Activated naive CD8-positive, alpha-beta T cell treated with anti-CD3 and anti-CD28 coated beads, Interleukin-2, amount 10 ng/mL, durations not matched to agents 7 days and 5 days (primary cell): ENCODE results near the gene PLCH1. TPM values are rescaled to one million over a fixed set of nuclear protein-coding genes. Genes with fewer than 3 reads are reported as not detected.

ENCODE experiments used
- ATAC-seq: fragments of 150-1000 bp; cut with Tn5 transposase; one replicate; pipeline ENCODE4 v1.10.0; 2021; ENCODE audit warnings: low read depth, moderate library complexity
- POLR2A ChIA-PET: fragments of 350-600 bp; sonication (Branson Sonifier 250); formaldehyde crosslinking; loops from one replicate; lab custom pipeline; 2021; ENCODE audit warnings: antibody characterized with exemption; lab: Charles Lee
- DNase-seq: peaks from one replicate; pipeline ENCODE4 v3.0.0; 2021
- H3K27ac Mint-ChIP-seq: one replicate; pipeline ENCODE4 v1.8.0; 2022; ENCODE audit warnings: mild to moderate bottlenecking, mixed read lengths
- H3K27me3 Mint-ChIP-seq: one replicate; pipeline ENCODE4 v1.8.0; 2022; ENCODE audit warnings: mild to moderate bottlenecking, moderate library complexity, mixed read lengths
- H3K36me3 Mint-ChIP-seq: one replicate; pipeline ENCODE4 v1.8.0; 2021; ENCODE audit warnings: mild to moderate bottlenecking, mixed read lengths
- H3K4me1 Mint-ChIP-seq: one replicate; pipeline ENCODE4 v1.8.0; 2021; ENCODE audit warnings: mixed read lengths
- H3K4me3 Mint-ChIP-seq: one replicate; pipeline ENCODE4 v1.8.0; 2022; ENCODE audit warnings: mild to moderate bottlenecking, moderate library complexity, mixed read lengths
- H3K9me3 Mint-ChIP-seq: one replicate; pipeline ENCODE4 v1.8.0; 2021; ENCODE audit warnings: mixed read lengths
- total RNA-seq, 2 experiments: library from RNA; stranded (reverse); gene quantifications; one replicate each; pipeline ENCODE4 v1.2.3, GENCODE V29; 2021

Gene PLCH1
- total RNA-seq, 2 experiments from 2014 or later: 3.8 to 5.1 TPM

DNA sequence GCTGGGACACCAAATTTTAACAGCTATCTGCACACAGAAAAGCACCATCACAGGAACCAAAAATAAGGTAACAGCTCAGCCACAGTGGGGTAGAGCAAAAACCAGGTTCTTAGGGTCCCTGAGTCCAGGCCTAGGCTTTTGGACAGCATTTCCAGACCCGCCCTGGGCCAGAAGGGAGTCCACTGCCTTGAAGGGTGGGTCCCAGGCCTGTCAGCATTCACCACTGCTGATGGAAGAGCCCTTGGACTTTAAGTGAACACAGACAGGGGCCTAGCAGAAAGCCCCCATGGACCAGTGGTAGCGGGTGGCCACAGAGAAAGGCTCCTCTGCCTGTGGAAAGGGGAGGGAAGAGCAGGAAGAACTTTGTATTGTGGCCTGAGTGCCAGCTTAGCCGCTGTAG is 56.4 kb downstream of the PLCH1 start:
- POLR2A ChIA-PET: no interaction called here
- H3K9me3 Mint-ChIP-seq: no peaks in the 10 kb centered on the region
- no peak for ATAC-seq
- H3K4me1 Mint-ChIP-seq: no peaks in the 10 kb centered on the region
- no peak for DNase-seq
- no peak overlapping the region for H3K27ac Mint-ChIP-seq
- peaks cover 5% of the 10 kb centered on the region for H3K27me3 Mint-ChIP-seq
- H3K36me3 Mint-ChIP-seq: no peaks in the 10 kb centered on the region
- H3K4me3 Mint-ChIP-seq: no peak overlapping the region

GRCh38 chr3:155683344-155683720 is 61.5 kb downstream of the PLCH1 start:
- DNase-seq (no peak), ATAC-seq (no peak)
- POLR2A ChIA-PET: no interaction called here
- H3K9me3 Mint-ChIP-seq: no peaks in the 10 kb centered on the region
- H3K4me1 Mint-ChIP-seq: no peaks in the 10 kb centered on the region
- H3K27me3 Mint-ChIP-seq: peaks cover 6% of the 10 kb centered on the region
- H3K36me3 Mint-ChIP-seq: no peaks in the 10 kb centered on the region
- H3K4me3 Mint-ChIP-seq: no peak overlapping the region
- H3K27ac Mint-ChIP-seq: no peak overlapping the region

- Mint-ChIP-seq H3K27me3 (peaks cover 6% of the 10 kb centered on the region), H3K36me3 (no peaks in the 10 kb centered on the region)
Measured at GRCh38 chr3:155682426-155683343, 62.2 kb downstream of the PLCH1 start.

DNA sequence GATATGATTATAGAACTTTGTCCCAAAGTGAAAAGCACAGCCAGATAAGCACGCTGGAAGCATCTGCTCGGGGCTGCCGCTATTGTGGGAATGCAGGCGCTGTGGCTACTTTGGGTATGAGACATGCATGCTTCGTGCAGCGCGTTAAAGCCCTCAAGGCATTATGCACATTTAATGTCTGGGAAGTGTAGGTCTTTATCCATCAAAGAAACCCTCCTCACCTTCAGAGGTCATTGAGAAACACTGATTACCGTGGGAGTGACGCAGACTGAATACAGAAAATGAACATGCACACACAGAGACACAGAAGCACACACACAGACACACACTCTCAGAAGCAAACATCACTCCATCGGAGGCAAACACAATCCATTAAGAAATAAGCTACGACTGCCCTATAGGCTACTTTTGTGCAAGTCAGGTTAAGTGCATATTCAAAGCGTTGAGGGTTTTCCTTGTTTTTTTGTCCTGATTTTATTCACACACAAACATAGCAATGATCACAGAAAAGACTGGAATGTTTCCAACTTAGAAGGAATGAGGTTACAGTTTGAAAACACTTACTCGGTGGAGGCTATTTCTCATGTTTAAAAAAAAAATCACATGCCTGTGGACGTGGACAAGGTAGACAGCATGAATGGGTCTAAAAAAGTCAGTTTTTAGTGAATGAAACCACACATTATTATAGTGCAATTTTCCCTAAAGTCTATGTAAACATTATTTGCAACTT is 68.5 kb downstream of the PLCH1 start:
- Mint-ChIP-seq H3K36me3 (no peaks in the 10 kb centered on the region), H3K9me3 (no peaks in the 10 kb centered on the region), H3K27ac (no peak overlapping the region), H3K4me3 (no peak overlapping the region), H3K27me3 (peaks cover 13% of the 10 kb centered on the region), H3K4me1 (no peaks in the 10 kb centered on the region)
- DNase-seq (no peak), ATAC-seq (no peak)
- POLR2A ChIA-PET: no interaction called here

More at GRCh38 chr3:155682426-155683343, 62.2 kb downstream of the PLCH1 start:
- no peak overlapping the region for H3K27ac Mint-ChIP-seq
- H3K4me3 Mint-ChIP-seq: no peak overlapping the region
- POLR2A ChIA-PET: no interaction called here
- no peaks in the 10 kb centered on the region for H3K4me1 Mint-ChIP-seq
- DNase-seq (no peak), ATAC-seq (no peak)
- no peaks in the 10 kb centered on the region for H3K9me3 Mint-ChIP-seq

DNA sequence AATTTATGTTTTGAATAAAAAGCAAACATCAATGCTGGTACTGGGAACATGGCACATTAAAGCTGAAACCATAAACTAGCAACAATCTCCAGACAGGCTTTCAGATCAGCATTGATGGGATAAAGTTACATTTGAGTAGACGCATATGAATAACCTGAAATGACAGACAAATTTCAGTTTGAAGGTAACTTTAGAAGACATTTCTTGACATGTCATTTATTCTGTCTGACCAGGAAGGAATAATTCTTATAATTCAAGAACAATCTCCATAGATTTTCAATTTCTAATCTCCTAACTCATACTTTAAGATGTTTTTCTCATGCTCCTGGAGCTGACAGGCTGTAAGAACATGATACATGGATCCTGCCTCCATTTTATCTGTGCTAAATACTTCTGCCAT is 69.8 kb downstream of the PLCH1 start:
- Mint-ChIP-seq H3K27me3 (peaks cover 20% of the 10 kb centered on the region), H3K9me3 (no peaks in the 10 kb centered on the region), H3K36me3 (no peaks in the 10 kb centered on the region), H3K4me3 (no peak overlapping the region), H3K4me1 (no peaks in the 10 kb centered on the region), H3K27ac (no peak overlapping the region)
- no peak for DNase-seq
- no peak for ATAC-seq
- POLR2A ChIA-PET: no interaction called here

DNA sequence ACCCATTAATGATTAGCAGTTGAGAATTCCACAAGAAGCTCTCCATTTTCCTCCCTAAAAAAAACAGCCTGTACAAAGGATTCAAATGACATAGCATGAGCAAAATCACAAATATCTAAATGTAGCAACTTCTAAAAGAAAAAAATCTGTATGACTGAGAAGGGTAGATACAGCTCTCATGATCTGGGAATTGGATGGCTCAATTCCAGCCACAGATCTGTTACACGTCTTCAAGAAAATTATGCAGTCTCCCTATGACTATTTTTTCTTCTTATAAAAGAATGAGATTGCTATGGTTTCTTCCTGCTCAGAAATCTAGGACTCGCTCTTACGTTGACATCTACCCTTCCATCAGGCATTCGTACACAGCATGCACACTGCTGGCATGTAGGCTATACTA is 71.5 kb downstream of the PLCH1 start:
- Mint-ChIP-seq H3K9me3 (no peaks in the 10 kb centered on the region), H3K36me3 (no peaks in the 10 kb centered on the region), H3K4me3 (no peak overlapping the region), H3K4me1 (no peaks in the 10 kb centered on the region), H3K27ac (no peak overlapping the region), H3K27me3 (peaks cover 23% of the 10 kb centered on the region)
- POLR2A ChIA-PET: no interaction called here
- ATAC-seq (no peak), DNase-seq (no peak)

- Mint-ChIP-seq H3K4me1 (no peaks in the 10 kb centered on the region), H3K4me3 (no peak overlapping the region), H3K27ac (no peak overlapping the region), H3K9me3 (no peaks in the 10 kb centered on the region), H3K27me3 (peaks cover 24% of the 10 kb centered on the region), H3K36me3 (no peaks in the 10 kb centered on the region)
- ATAC-seq (no peak), DNase-seq (no peak)
- POLR2A ChIA-PET: no interaction called here
Measured at GRCh38 chr3:155670335-155670734, 74.5 kb downstream of the PLCH1 start.

- POLR2A ChIA-PET: interaction anchor here (0.6 kb wide), 1 partner anchor 171 kb away, joined by 4 read pairs; no protein-coding TSS in a partner anchor
- Mint-ChIP-seq H3K27ac (no peak overlapping the region), H3K27me3 (peaks cover 24% of the 10 kb centered on the region), H3K4me1 (no peaks in the 10 kb centered on the region), H3K36me3 (no peaks in the 10 kb centered on the region), H3K4me3 (no peak overlapping the region), H3K9me3 (no peaks in the 10 kb centered on the region)
- ATAC-seq: no peak
- no peak for DNase-seq
Measured at GRCh38 chr3:155667988-155668387, 76.9 kb downstream of the PLCH1 start.

GRCh38 chr3:155664925-155665695 is 79.8 kb downstream of the PLCH1 start:
- DNase-seq: no peak
- Mint-ChIP-seq H3K4me3 (no peak overlapping the region), H3K4me1 (no peaks in the 10 kb centered on the region), H3K27me3 (peaks cover 16% of the 10 kb centered on the region), H3K9me3 (no peaks in the 10 kb centered on the region), H3K36me3 (no peaks in the 10 kb centered on the region), H3K27ac (no peak overlapping the region)
- POLR2A ChIA-PET: no interaction called here
- no peak for ATAC-seq

GRCh38 chr3:155663467-155664212 is 81.2 kb downstream of the PLCH1 start:
- no peaks in the 10 kb centered on the region for H3K4me1 Mint-ChIP-seq
- POLR2A ChIA-PET: no interaction called here
- no peaks in the 10 kb centered on the region for H3K36me3 Mint-ChIP-seq
- no peak for ATAC-seq
- no peaks in the 10 kb centered on the region for H3K9me3 Mint-ChIP-seq
- no peak overlapping the region for H3K4me3 Mint-ChIP-seq
- H3K27me3 Mint-ChIP-seq: peaks cover 12% of the 10 kb centered on the region
- no peak overlapping the region for H3K27ac Mint-ChIP-seq
- no peak for DNase-seq

- POLR2A ChIA-PET: no interaction called here
- H3K9me3 Mint-ChIP-seq: no peaks in the 10 kb centered on the region
- H3K27ac Mint-ChIP-seq: no peak overlapping the region
- no peak overlapping the region for H3K4me3 Mint-ChIP-seq
- H3K27me3 Mint-ChIP-seq: peaks cover 12% of the 10 kb centered on the region
- H3K36me3 Mint-ChIP-seq: no peaks in the 10 kb centered on the region
- DNase-seq: no peak
- no peaks in the 10 kb centered on the region for H3K4me1 Mint-ChIP-seq
- ATAC-seq: no peak
Measured at GRCh38 chr3:155661760-155662159, 83.1 kb downstream of the PLCH1 start.

DNA sequence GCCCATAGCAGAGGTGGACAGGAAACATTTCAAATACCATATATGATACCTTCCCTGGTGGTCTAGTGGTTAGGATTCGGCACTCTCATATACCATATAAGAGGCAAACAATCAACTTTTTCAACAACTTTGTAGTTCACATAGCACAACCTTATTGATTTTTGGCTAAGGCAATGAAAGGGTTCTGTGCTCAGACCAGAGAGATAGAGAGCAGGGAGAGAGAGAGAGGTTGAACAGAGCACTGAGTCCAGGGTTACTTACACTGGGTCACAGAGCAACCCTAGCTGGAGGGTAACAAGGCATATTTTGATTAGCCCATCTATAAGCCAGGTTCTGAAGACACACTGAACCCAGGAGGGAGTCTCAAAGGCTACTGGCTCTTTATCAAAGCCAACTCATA is 83.8 kb downstream of the PLCH1 start:
- no peak overlapping the region for H3K27ac Mint-ChIP-seq
- H3K27me3 Mint-ChIP-seq: peaks cover 9% of the 10 kb centered on the region
- POLR2A ChIA-PET: no interaction called here
- no peaks in the 10 kb centered on the region for H3K9me3 Mint-ChIP-seq
- no peaks in the 10 kb centered on the region for H3K4me1 Mint-ChIP-seq
- H3K36me3 Mint-ChIP-seq: no peaks in the 10 kb centered on the region
- DNase-seq (no peak), ATAC-seq (no peak)
- H3K4me3 Mint-ChIP-seq: no peak overlapping the region
